Temporal lobe (tissue), 2 donors: ENCODE results near the gene OR7G1. TPM values are rescaled to one million over a fixed set of nuclear protein-coding genes. Genes with fewer than 3 reads are reported as not detected.

Experiments
- small RNA-seq: library from RNA; depleted of rRNA; stranded (forward); fragments of <200 nt; gene quantifications from one replicate; pipeline ENCODE3, GENCODE V24; 2014; ENCODE audit warnings: low replicate concordance
- total RNA-seq: library from RNA; depleted of rRNA; stranded (reverse); fragments of >200 nt; gene quantifications from one replicate; pipeline ENCODE4 v1.2.3, GENCODE V29; 2014

Gene OR7G1
- total RNA-seq, 1 donor from 2014 or later, result not detected

Small RNA genes lying within 50 kb of the gene (small RNA-seq; reads per million reads assigned to genes)
- not detected for gene OR1M4P

Other genes starting within 250 kb of the OR7G1 start
- not detected for gene MUC16, start 105.4 kb downstream of the OR7G1 start, total RNA-seq
- gene OR1M1, start 28.7 kb downstream of the OR7G1 start, total RNA-seq, result not detected
- gene OR7G2, start 8.3 kb downstream of the OR7G1 start, total RNA-seq, result not detected
- gene OR7G3, start 11.2 kb upstream of the OR7G1 start, total RNA-seq, result not detected
- gene ZNF317, start 24.6 kb upstream of the OR7G1 start, total RNA-seq, result 15.7 TPM
- gene OR7D2, start 63.2 kb upstream of the OR7G1 start, total RNA-seq, result under 0.01 TPM
- not detected for gene OR7D4, start 103.8 kb upstream of the OR7G1 start, total RNA-seq
- not detected for gene OR7E24, start 135.2 kb upstream of the OR7G1 start, total RNA-seq
- 13.0 TPM for gene ZNF699, start 194.1 kb upstream of the OR7G1 start, total RNA-seq
- 55.3 TPM for gene ZNF559, start 208.4 kb upstream of the OR7G1 start, total RNA-seq
- 10.1 TPM for gene ZNF177, start 247.2 kb upstream of the OR7G1 start, total RNA-seq